Activated T-helper 9 cell treated with anti-CD3 and anti-CD28 coated beads, Interleukin-2, amount 50 U/mL, for 16 hours (primary cell): ENCODE results near the gene LSM7.
"Not testable (repeated sequence)": the region's sequence is repeated elsewhere in the genome, so short reads cannot be mapped to it uniquely, and the experiment has no call there.

Source experiments
- DNase-seq: peaks from one replicate; pipeline ENCODE4 v3.0.0-alpha.2; 2020; ENCODE audit warnings: low read depth

Gene LSM7

DNA sequence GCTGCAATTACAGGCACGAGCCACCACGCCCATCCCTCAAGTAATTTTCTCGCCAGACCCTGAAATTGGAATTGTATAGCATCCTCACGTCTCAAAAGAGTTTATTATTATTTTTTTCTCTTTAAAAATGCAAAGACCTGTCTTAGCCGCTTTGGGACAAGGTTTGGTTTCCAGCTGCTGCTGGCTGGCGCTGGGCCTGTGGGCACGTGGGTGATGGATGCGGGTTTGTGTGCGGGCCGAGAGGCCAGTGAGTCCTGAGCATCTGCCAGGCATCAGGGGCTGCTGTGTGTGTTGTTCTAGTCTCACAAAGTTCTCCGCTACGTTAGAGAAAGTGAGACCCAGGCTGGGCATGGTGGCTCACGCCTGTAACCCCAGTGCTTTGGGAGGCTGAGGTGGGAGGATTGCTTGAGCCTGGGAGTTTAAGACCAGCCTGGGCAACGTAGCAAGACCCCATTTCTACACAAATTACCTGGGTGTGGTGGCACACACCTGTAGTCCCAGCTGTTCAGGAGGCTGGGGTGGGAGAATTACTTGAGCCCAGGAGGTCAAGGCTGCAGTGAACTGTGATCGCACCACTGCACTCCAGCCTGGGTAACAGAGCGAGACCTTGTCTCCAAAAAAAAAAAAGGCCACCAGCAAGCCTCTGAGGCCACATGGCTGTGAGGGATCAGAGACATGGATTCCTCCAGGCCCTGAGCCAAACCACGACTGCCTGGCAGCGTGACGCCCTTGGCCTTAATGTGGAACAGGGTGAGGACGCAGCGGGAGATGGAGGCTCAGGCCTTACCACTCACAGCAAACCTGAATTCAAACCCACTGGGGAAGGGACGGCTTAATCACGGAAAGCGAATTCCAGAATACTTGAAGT, 27.0 kb upstream of the LSM7 start:
- DNase-seq = no peak

DNA sequence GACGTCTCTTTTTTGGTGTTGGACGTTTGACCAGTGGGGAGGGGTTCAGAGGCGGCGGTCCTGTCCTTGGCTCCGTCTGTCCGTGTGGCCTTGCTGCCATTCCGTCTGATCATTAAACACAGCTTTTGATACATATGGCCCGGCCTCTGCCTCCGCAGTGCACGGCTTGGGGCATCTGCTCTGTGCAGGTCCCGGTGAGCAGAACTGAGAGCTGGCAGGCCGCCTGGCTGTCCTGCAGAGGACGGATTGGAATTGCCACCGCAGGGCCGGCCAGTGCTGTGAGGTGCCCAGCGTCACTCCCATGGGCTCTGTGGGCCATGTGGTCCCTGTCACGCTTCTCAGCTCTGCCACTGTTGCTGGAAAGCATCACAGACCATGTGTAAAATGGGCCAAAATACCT, 26.3 kb upstream of the LSM7 start:
- no peak for DNase-seq

- no peak for DNase-seq
These were observed 25.7 kb upstream of the LSM7 start for GRCh38 chr19:2353887-2354592.

GRCh38 chr19:2353159-2353886, 24.9 kb upstream of the LSM7 start:
- DNase-seq = no peak

DNA sequence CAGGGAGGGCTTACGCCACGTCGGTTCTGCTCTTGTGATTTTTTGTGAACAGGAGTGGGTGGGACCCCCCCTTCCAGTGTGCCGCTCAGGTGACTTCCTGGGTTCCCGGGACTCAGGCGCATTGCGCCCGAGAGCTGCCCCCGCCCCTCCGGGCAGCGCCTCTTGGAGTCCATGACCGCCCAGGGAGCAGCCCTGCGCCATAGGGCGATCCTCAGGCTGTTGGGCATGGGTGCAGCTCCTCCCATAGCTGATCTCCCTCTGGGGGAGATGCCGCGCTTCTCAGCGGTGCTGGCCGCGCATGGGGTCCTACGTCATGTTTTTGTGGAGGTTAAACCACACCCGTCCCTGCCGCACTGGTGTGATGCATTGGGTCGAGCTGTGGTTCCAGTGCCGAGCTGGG, 23.7 kb upstream of the LSM7 start:
- no peak for DNase-seq

DNA sequence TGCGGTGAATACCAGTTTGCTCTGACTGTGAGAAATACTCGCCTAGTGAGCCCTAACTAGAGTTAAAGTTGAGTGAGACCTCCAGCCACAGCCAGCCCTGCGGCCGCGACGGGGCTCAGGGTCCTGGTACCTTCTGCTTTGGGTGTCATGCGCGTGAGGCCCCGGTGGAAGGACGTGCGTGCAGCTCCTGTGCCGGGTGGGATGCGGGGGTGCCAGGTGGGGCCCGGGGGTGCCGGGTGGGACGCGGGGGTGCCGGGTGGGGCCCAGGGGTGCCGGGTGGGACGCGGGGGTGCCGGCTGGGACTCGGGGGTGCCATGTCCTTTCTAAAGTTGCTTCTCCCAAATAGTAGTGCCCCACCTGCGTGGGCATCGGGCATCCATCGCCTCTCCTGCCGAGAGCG, 23.2 kb upstream of the LSM7 start:
- DNase-seq = no peak

DNA sequence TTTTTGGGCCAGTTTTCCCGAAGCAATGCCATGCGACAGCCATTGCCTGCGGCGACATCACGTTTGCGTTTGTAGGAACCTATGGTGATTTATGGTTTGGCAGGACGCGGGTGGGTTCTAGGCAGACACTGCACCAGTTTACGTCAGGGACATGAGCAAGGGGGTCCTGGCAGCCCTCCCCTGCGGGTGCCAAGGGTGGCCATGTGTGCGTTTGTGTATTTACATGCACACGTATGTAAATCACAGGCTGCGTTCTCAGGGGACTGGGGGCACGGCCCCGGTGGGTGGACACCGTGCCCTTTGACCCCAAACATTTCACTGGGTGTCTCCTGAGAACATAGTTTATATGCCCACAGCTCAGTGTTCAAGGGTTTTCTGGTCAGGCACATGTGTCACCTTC, 22.3 kb upstream of the LSM7 start:
- no peak for DNase-seq

DNA sequence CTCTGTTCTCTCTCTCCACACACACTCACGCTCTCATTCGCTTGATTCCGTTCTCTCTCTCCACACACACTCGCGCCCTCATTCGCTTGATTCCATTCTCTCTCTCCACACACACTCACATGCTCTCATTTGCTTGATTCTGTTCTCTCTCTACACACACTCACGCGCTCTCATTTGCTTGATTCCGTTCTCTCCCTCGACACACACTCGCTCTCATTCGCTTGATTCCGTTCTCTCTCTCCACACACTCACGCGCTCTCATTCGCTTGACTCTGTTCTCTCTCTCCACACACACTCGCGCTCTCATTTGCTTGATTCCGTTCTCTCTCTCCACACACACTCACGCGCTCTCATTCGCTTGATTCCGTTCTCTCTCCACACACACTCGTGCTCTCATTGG, 21.4 kb upstream of the LSM7 start:
- DNase-seq = not testable (repeated sequence)

DNA sequence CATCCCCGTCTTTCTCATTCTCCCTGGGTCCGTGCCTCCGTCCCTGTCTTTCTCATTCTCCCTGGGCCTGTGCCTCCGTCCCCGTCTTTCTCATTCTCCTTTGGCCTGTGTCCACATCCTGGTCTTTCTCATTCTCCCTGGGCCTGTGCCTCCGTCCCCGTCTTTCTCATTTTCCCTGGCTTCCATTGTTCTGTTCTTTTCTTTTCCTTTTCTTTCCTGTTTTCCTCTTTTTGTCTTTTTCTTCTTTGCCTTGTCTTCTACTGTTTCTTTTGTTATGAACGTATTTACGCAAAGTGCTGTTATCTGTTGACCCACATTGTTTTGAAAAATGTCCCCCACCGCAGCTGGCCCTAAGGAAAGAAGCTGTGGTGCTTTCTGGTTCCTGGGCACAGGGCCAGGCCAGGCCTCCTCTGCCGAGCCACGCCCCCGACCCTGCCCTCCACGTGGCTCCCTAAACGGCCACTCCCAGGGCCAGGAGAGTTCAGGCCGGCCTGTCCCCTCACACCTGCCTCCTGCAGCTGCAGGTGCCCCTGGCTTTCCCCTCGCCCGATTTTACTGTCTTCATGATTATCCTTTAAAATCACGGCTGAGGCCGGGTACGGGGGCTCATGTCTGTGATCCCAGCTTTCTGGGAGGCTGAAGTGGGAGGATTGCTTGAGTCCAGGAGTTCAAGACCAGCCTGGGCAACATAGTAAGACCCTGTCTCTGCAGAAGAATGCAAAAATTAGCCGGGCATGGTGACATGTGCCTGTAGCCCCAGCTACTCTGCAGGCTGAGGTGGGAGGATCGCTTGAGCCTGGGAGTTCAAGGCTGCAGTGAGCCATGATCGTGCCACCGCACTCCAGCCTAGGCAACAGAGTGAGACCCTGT, 17.6 kb upstream of the LSM7 start:
- DNase-seq = no peak

DNA sequence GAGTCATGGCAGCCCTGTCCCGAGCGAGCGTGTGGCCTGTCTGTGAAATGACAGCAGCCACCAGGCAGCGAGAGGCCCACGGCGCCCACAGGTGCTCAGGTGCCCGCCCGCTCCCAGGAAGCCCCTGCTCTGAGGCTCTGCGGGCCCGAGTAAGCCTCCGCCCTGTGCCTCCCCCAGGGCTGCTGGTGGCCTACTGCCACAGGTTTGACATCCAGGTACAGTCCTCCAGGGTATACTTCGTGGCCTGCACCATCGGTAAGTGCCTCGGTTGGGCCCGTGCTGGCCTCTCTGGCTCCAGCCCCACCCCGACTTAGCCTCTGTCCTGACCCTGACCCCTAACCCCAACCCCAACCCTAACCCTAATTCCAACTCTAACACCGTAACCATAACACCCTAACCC, 16.7 kb upstream of the LSM7 start:
- no peak for DNase-seq

DNA sequence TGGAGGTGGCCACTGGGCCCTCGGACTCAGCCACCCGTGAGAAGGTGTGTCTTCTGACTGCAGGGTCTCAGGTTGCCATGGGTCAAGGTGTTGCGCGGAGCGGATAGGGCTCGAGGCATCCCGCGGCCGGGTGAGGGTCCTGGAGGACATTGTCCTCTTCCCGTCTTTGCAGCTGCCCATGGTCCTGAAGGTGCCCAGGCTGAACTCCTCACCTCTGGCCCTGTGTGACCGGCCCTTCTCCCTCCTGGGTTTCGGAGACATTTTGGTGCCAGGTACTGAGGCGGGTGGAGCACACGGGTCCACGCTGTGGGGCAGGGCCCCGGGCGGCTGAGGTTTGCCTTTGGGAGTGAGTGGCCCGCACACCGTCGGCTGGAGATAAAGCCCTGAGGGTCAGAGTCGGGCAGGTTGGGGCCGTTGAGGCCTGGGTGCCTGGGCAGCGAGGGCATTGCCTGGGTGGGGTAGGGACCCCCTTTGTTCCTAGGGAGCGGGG, 16.0 kb upstream of the LSM7 start:
- no peak for DNase-seq

GRCh38 chr19:2343289-2343982, 15.1 kb upstream of the LSM7 start:
- DNase-seq = no peak

GRCh38 chr19:2342656-2343288, 14.4 kb upstream of the LSM7 start:
- no peak for DNase-seq

DNA sequence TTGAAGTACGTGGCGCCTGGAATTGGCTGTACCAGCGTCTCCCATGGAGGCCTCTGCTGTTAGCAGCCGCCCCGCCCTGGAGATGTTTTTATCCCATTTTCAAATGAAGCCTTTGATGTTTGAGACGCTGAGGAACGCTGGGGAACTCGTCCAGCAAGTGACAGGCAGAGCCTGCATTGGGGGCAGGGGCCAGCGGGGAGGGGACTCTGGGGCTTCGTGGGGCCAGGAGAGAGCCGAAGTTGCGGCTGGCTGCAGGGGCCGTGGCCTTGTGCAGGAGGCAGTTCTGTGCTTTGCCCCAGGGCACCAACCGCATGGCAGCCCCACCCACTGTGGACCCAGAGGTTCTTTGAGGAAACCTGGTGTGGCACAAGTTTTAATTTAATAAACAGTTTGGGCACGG, 13.6 kb upstream of the LSM7 start:
- no peak for DNase-seq

GRCh38 chr19:2341244-2341751, 12.9 kb upstream of the LSM7 start:
- DNase-seq = no peak

GRCh38 chr19:2340496-2341243, 12.3 kb upstream of the LSM7 start:
- no peak for DNase-seq

DNA sequence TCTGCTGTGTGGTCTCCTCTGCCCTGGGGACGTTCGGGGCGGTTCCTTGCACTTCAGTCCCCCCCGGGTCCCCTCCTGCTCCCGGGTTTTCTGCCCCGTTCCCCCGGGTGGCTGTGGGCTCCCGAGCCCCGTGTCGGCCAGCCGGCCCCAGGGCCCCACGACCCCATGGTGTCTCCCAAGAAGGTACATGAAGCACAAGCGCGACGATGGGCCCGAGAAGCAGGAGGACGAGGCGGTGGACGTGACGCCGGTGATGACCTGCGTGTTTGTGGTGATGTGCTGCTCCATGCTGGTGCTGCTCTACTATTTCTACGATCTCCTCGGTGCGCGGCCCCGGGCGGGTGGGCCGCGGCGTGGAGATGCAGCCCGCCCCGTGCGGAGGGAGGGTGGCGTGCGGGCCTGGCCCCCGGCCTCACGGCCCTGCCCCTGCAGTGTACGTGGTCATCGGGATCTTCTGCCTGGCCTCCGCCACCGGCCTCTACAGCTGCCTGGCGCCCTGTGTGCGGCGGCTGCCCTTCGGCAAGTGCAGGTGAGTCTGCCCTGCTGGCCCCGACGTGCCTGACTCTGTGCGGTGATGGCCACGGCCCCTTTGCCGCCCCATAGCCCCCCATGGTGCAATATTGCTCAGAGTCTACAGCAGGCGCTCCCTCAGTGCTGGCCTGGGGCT, 11.4 kb upstream of the LSM7 start:
- DNase-seq = no peak

DNA sequence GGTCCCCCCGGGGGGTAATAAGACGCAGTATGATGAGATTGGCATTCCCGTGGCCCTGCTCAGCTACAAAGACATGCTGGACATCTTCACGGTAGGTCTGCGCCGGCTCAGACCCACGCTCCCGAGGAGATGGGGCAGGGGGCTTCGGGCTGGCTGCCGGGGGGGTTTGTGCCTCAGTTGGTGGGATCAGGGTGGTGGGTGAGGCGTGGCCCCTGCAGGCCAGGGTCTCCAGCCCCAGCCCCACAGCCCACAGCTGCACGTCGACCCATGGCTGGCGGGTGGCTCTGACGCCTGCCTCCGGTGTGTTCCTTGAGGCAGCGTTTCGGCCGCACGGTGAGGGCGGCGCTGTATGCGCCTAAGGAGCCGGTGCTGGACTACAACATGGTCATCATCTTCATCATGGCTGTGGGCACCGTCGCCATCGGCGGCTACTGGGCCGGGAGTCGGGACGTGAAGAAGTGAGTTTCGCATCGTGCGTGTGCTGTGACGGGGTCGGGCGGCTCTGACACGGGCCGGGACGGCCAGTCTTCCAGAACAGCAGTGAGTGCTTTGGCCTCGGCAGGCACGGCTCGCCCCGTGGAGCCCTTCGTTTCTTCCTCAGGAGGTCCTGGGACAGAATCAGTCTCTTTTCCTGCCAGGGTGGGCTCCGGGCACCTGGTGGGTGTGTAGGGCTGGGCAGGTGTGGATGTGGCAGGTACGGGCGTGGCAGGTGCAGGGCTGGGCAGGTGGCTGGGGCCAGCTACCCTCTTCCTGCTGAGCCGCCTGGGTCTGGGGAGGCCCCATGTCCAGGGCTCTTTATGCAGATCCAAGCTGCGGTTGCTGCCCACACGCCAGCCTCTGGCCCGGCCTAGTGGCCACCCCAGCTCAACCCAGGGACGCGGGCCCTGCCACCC, 10.6 kb upstream of the LSM7 start:
- no peak for DNase-seq
